ENCODE data around the gene SCYL3. TPM values are rescaled to one million over a fixed set of nuclear protein-coding genes. Genes with fewer than 3 reads are reported as not detected.
A peak's percentile ranks its signal among the peaks of the same experiment; 100 is the strongest.
"Not testable (repeated sequence)": the region's sequence is repeated elsewhere in the genome, so short reads cannot be mapped to it uniquely, and the experiment has no call there.

The SCYL3 gene
- polyA plus RNA-seq, 4 donors: 4.4 to 15.3 (median 5.7) TPM

DNA sequence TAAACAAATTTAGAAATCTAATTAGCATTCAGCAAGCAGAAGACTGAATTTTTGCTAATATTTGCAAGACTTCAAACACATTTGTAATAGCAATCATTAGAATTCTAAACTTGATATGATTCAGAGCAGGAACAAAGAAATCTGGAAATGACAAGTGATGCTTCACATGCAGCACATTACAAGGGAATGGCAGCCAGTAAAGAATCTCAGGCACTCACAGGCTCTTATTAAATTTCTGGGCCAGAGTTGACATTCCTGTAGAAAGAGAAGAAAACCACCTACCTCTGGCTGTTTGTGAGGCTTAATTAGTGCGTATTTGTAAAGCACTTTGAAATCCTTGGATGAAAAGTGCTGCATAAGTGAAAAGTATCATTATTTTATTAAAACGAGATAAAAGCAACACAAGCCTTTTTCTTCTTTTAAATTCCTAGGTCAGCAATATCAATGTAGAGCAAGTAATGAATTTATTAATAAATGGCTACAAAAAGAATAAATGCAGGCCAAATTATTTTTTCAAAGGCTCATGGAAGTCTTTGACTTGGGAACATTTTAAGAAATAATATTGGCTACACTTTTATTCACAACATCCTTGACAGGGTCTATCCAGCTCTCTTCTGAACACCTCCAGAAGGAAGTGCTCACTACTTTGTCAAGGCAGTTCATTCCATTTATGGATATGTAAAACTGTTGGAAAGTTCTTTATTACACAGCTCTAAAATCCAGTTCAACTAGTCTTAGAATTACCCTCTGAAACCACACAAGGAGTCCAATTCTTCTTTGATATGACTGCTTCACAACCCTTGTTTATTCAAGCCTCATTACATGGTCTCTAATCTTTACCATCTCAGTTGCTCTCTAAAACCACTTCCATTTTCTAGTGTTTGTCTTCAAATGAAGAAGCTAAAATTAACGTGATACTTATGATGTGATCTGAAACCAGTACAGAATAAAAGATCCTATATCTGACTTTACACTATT is 32.1 kb upstream of the SCYL3 start:
- H3K4me1 ChIP-seq (ENCODE audit: control insufficient read depth in 3 of 3, insufficient read depth in 2 of 3, low read depth in 1 of 3, low read length in 2 of 3): no peaks in the 10 kb centered on the region
- WGBS, 3 donors: 65 to 66% (median 66%) methylated on average over 3 of the region's 3 CpGs
- no peaks in the 10 kb centered on the region for H3K27me3 ChIP-seq (ENCODE audit: control insufficient read depth in 3 of 3, insufficient read depth in 3 of 3, low read length in 3 of 3)
- DNase-seq (peak in 1 of 2 donors; percentile 24), FAIRE-seq (no peak)
- no peaks in the 10 kb centered on the region for H3K36me3 ChIP-seq (ENCODE audit: control insufficient read depth in 3 of 3, insufficient read depth in 2 of 3, low read depth in 1 of 3, low read length in 3 of 3)
- H3K9me3 ChIP-seq (ENCODE audit: control insufficient read depth in 2 of 2, insufficient read depth in 1 of 2, low read depth in 1 of 2, low read length in 1 of 2): no peaks in the 10 kb centered on the region
- no peak overlapping the region for H3K4me3 ChIP-seq (ENCODE audit: low read depth in 1 of 3, low read length in 3 of 3)
- no peak overlapping the region for H3K27ac ChIP-seq (ENCODE audit: low read depth in 1 of 3, low read length in 2 of 3)

DNA sequence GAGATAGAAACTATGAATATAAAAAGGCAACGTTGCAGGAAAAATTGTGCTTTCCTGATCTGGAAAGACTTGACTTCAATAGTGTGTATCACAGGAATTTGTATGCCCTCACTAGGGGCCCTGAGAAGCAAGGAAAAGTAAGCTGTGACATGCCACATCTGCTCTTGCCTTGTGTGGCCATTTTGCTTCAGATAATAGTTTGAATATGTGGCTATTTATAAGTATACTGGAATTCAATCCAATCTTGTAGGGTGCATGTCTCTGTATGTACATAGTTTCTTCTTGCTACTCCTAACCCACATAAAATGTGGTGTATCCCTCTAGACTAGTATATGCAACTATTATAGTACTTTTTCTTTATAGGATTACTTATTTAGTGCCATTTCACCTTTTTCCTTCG is 31.1 kb upstream of the SCYL3 start:
- Histone ChIP-seq H3K36me3 (ENCODE audit: control insufficient read depth in 3 of 3, insufficient read depth in 2 of 3, low read depth in 1 of 3, low read length in 3 of 3) (no peaks in the 10 kb centered on the region), H3K4me1 (ENCODE audit: control insufficient read depth in 3 of 3, insufficient read depth in 2 of 3, low read depth in 1 of 3, low read length in 2 of 3) (no peaks in the 10 kb centered on the region), H3K9me3 (ENCODE audit: control insufficient read depth in 2 of 2, insufficient read depth in 1 of 2, low read depth in 1 of 2, low read length in 1 of 2) (no peaks in the 10 kb centered on the region), H3K4me3 (ENCODE audit: low read depth in 1 of 3, low read length in 3 of 3) (no peak overlapping the region), H3K27me3 (ENCODE audit: control insufficient read depth in 3 of 3, insufficient read depth in 3 of 3, low read length in 3 of 3) (no peaks in the 10 kb centered on the region), H3K27ac (ENCODE audit: low read depth in 1 of 3, low read length in 2 of 3) (no peak overlapping the region)
- DNase-seq: no peak
- no peak for FAIRE-seq
- WGBS, 3 donors: 78 to 95% (median 90%) methylated on average over 2 of the region's 2 CpGs

DNA sequence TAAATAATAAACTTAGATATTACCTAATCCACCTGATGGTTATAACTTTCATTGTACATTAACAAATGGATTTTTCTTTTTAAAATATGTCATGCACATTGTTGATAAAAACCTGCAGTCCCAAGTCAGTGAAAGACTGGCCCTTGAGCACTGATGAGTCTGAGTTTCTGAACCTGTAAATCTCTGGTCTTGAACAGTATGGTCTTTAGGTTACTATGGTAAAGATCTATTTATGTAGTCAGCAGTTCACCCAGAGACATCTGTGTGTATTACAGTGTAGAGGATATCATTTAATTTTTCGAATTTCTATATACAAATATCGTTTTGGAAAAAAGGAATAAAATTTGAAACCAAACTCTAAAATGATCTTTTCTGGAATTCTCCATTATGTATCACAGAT is 30.4 kb upstream of the SCYL3 start:
- no peaks in the 10 kb centered on the region for H3K27me3 ChIP-seq (ENCODE audit: control insufficient read depth in 3 of 3, insufficient read depth in 3 of 3, low read length in 3 of 3)
- 90 to 96% (median 92%) methylated on average over 2 of the region's 2 CpGs for WGBS, 3 donors
- FAIRE-seq: no peak
- H3K9me3 ChIP-seq (ENCODE audit: control insufficient read depth in 2 of 2, insufficient read depth in 1 of 2, low read depth in 1 of 2, low read length in 1 of 2): no peaks in the 10 kb centered on the region
- no peak overlapping the region for H3K4me3 ChIP-seq (ENCODE audit: low read depth in 1 of 3, low read length in 3 of 3)
- peaks cover 0 to 2% (median 0%) of the 10 kb centered on the region in 3 donors for H3K36me3 ChIP-seq (ENCODE audit: control insufficient read depth in 3 of 3, insufficient read depth in 2 of 3, low read depth in 1 of 3, low read length in 3 of 3)
- H3K4me1 ChIP-seq (ENCODE audit: control insufficient read depth in 3 of 3, insufficient read depth in 2 of 3, low read depth in 1 of 3, low read length in 2 of 3): no peaks in the 10 kb centered on the region
- H3K27ac ChIP-seq (ENCODE audit: low read depth in 1 of 3, low read length in 2 of 3): no peak overlapping the region
- no peak for DNase-seq

DNA sequence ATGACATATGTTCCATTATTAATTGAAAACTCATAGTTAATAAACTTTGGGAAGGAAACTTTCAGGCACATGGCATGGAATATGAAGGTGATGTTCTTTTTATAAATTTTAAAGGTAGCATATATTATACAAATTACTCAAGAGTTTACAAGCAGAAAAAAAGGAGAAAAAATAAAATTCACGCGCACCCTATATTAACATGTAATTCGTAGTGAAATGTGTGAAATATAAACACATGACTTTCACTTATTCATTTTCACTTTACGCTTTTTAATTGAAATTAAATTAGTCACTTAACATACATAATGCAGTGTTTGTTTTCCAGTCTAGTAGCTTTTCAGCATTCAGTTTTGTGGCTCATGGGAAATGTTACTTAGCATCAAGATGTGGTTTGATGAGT is 27.4 kb upstream of the SCYL3 start:
- Histone ChIP-seq H3K36me3 (ENCODE audit: control insufficient read depth in 3 of 3, insufficient read depth in 2 of 3, low read depth in 1 of 3, low read length in 3 of 3) (peaks cover 0 to 2% (median 1%) of the 10 kb centered on the region in 3 donors), H3K9me3 (ENCODE audit: control insufficient read depth in 2 of 2, insufficient read depth in 1 of 2, low read depth in 1 of 2, low read length in 1 of 2) (no peaks in the 10 kb centered on the region), H3K27me3 (ENCODE audit: control insufficient read depth in 3 of 3, insufficient read depth in 3 of 3, low read length in 3 of 3) (no peaks in the 10 kb centered on the region), H3K4me3 (ENCODE audit: low read depth in 1 of 3, low read length in 3 of 3) (no peak overlapping the region), H3K4me1 (ENCODE audit: control insufficient read depth in 3 of 3, insufficient read depth in 2 of 3, low read depth in 1 of 3, low read length in 2 of 3) (no peaks in the 10 kb centered on the region), H3K27ac (ENCODE audit: low read depth in 1 of 3, low read length in 2 of 3) (no peak overlapping the region)
- no peak for DNase-seq
- WGBS, 3 donors: 93 to 98% (median 97%) methylated on average over 4 of the region's 4 CpGs
- no peak for FAIRE-seq

DNA sequence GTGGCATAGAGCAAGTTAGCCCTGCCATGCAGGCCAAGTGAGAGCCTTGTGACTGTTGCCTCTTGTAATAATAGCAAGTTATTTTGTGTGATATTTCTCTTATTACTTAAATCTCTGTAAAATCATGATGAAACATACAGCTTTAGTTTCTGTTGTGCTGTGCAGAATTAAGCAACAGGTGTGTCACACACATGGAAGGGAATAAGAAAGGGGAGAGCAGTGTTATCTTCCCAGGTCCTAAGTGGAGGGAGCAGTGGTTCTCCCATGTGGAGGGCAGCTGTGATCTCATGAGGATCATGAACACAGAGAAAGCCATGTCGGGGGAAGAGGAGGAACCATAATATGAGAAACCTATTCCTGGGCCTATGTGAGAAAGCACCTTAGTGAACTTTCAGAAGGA is 25.2 kb upstream of the SCYL3 start:
- WGBS, 3 donors: 94 to 96% (median 96%) methylated on average over 1 of the region's 1 CpG
- no peak for FAIRE-seq

DNA sequence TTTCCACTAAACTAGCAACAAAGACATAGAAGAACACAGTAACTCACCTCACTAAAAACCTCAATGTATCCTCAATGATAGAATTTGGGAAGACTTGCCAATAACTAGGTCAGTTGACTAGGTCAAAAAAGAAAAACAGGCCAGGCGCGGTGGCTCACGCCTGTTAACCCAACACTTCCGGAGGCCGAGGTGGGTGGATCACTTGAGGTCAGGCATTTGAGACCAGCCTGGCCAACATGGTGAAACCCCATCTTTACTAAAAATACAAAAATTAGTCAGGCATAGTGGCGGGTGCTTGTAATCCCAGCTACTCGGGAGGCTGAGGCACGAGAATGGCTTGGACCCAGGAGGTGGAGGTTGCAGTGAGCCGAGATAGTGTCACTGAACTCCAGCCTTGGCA is 24.5 kb upstream of the SCYL3 start:
- not testable (repeated sequence) for H3K9me3 ChIP-seq (ENCODE audit: control insufficient read depth in 2 of 2, insufficient read depth in 1 of 2, low read depth in 1 of 2, low read length in 1 of 2); H3K36me3 ChIP-seq (ENCODE audit: control insufficient read depth in 3 of 3, insufficient read depth in 2 of 3, low read depth in 1 of 3, low read length in 3 of 3); H3K27ac ChIP-seq (ENCODE audit: low read depth in 1 of 3, low read length in 2 of 3); DNase-seq; H3K4me1 ChIP-seq (ENCODE audit: control insufficient read depth in 3 of 3, insufficient read depth in 2 of 3, low read depth in 1 of 3, low read length in 2 of 3); FAIRE-seq; H3K4me3 ChIP-seq (ENCODE audit: low read depth in 1 of 3, low read length in 3 of 3); H3K27me3 ChIP-seq (ENCODE audit: control insufficient read depth in 3 of 3, insufficient read depth in 3 of 3, low read length in 3 of 3)
- WGBS, 3 donors: 82 to 92% (median 87%) methylated on average over 9 of the region's 9 CpGs

More for the DNA sequence above, 25.2 kb upstream of the SCYL3 start:
- Histone ChIP-seq H3K4me1 (ENCODE audit: control insufficient read depth in 3 of 3, insufficient read depth in 2 of 3, low read depth in 1 of 3, low read length in 2 of 3) (peaks cover 0 to 6% (median 0%) of the 10 kb centered on the region in 3 donors), H3K27me3 (ENCODE audit: control insufficient read depth in 3 of 3, insufficient read depth in 3 of 3, low read length in 3 of 3) (no peaks in the 10 kb centered on the region), H3K27ac (ENCODE audit: low read depth in 1 of 3, low read length in 2 of 3) (no peak overlapping the region), H3K4me3 (ENCODE audit: low read depth in 1 of 3, low read length in 3 of 3) (no peak overlapping the region), H3K36me3 (ENCODE audit: control insufficient read depth in 3 of 3, insufficient read depth in 2 of 3, low read depth in 1 of 3, low read length in 3 of 3) (peaks cover 0 to 2% (median 1%) of the 10 kb centered on the region in 3 donors), H3K9me3 (ENCODE audit: control insufficient read depth in 2 of 2, insufficient read depth in 1 of 2, low read depth in 1 of 2, low read length in 1 of 2) (no peaks in the 10 kb centered on the region)
- DNase-seq: no peak

DNA sequence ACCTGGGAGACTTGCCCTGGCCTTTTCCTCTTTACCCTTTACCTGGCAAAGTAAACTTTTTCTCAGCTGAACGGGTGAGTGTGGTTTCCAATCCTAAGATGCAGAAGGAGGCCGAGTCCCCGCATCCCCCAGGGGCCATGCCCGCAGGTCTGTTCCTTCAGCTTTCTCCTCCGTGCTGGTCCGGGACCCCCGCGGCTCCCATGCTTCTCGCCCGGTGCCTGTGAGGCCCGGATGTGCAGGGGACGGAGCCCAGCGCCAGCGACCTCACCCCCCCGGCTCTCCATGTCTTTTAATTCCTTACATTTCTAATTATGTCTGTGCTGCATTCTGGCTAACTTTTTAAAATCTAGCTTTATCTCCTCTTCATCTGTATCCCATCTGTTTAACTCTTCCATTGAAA is 21.5 kb upstream of the SCYL3 start:
- no peaks in the 10 kb centered on the region for H3K27me3 ChIP-seq (ENCODE audit: control insufficient read depth in 3 of 3, insufficient read depth in 3 of 3, low read length in 3 of 3)

DNA sequence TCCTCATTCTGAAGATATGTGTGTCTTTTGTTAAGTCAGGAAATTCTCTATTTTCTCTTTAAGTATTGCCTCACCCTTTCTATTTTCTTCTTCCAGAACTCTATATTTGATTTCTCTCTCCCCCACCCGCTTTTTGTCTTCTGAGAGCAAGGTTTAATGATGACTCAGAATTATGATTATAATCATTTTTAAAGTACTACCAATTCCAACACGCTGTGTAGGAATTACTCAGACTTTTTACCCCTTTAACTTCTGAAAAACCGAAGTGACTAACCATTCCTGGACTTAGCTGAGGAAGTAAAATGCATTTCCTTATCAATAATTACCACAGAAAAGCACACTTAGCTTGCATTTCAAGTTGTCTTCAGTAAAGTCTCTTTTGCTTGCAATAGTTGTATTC is 20.8 kb upstream of the SCYL3 start:
- DNase-seq: peak in 1 of 2 donors; percentile 7
- H3K9me3 ChIP-seq (ENCODE audit: control insufficient read depth in 2 of 2, insufficient read depth in 1 of 2, low read depth in 1 of 2, low read length in 1 of 2): peaks cover 0 to 4% of the 10 kb centered on the region in 2 donors
- H3K4me3 ChIP-seq (ENCODE audit: low read depth in 1 of 3, low read length in 3 of 3): no peak overlapping the region
- peaks cover 0 to 2% (median 1%) of the 10 kb centered on the region in 3 donors for H3K36me3 ChIP-seq (ENCODE audit: control insufficient read depth in 3 of 3, insufficient read depth in 2 of 3, low read depth in 1 of 3, low read length in 3 of 3)
- peaks cover 0 to 6% (median 0%) of the 10 kb centered on the region in 3 donors for H3K4me1 ChIP-seq (ENCODE audit: control insufficient read depth in 3 of 3, insufficient read depth in 2 of 3, low read depth in 1 of 3, low read length in 2 of 3)
- WGBS, 3 donors: 12 to 47% (median 21%) methylated on average over 3 of the region's 3 CpGs
- FAIRE-seq: no peak
- no peaks in the 10 kb centered on the region for H3K27me3 ChIP-seq (ENCODE audit: control insufficient read depth in 3 of 3, insufficient read depth in 3 of 3, low read length in 3 of 3)
- no peak overlapping the region for H3K27ac ChIP-seq (ENCODE audit: low read depth in 1 of 3, low read length in 2 of 3)

More for the DNA sequence above, 21.5 kb upstream of the SCYL3 start:
- Histone ChIP-seq H3K4me1 (ENCODE audit: control insufficient read depth in 3 of 3, insufficient read depth in 2 of 3, low read depth in 1 of 3, low read length in 2 of 3) (peaks cover 0 to 6% (median 0%) of the 10 kb centered on the region in 3 donors), H3K9me3 (ENCODE audit: control insufficient read depth in 2 of 2, insufficient read depth in 1 of 2, low read depth in 1 of 2, low read length in 1 of 2) (peaks cover 0 to 4% of the 10 kb centered on the region in 2 donors), H3K27ac (ENCODE audit: low read depth in 1 of 3, low read length in 2 of 3) (no peak overlapping the region), H3K36me3 (ENCODE audit: control insufficient read depth in 3 of 3, insufficient read depth in 2 of 3, low read depth in 1 of 3, low read length in 3 of 3) (peaks cover 0 to 2% (median 1%) of the 10 kb centered on the region in 3 donors), H3K4me3 (ENCODE audit: low read depth in 1 of 3, low read length in 3 of 3) (no peak overlapping the region)
- 65 to 75% (median 74%) methylated on average over 15 of the region's 15 CpGs for WGBS, 3 donors
- no peak for DNase-seq
- no peak for FAIRE-seq
